Measurements from ENCODE around the gene GIPR. TPM values are rescaled to one million over a fixed set of nuclear protein-coding genes. Genes with fewer than 3 reads are reported as not detected.

The GIPR gene
- total and polyA plus RNA-seq, 2 donors: 0.26 to 0.70 TPM

DNA sequence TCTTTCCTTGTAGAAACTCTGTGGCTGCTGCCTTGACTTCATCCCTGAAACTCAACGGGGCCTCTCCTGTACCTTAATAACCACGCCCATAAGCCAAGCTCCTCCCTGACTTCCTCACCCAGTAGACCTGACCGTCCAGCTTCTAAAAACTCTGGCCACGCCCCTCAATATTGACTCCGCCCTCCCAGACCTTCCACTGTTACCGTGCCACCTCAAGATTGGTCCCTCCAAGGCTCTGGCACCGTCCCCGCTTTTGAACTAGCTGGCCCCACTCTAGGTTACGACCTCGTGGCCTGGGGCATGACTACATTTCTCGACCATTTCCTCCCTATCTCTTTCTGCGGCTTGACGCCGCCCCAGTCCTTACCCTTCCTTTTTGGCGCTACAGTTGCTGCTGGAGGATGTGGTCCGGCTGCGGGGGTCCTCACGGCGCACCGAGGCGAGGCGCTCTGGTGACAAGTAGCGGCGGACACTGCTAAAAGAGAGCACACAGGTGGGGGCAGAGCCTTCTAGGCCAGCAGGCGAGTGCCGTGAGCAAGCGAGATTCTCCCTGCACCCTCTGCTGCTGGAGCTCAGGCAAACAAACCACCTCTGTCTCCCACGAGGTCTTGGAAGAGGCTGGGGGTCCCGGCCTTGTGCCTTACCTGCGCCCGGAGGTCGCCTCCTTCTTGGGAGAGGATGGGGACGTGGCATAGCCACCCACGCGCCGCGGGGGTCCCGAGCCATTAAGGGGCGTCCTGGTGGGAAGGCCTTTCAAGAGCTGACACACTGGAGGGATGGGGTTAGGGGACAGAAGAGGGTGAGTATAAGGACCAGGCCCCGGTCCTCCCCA, 26.5 kb upstream of the GIPR start:
- peak; percentile 81 for DNase-seq (ENCODE audit: extremely low spot score)
- H3K27ac ChIP-seq (ENCODE audit: low read depth): peak overlapping the region; percentile 77
- no peaks in the 10 kb centered on the region for H3K36me3 ChIP-seq (ENCODE audit: insufficient read depth)
- H3K4me1 ChIP-seq (ENCODE audit: insufficient read depth): no peaks in the 10 kb centered on the region
- peak overlapping the region; percentile 34 for H3K4me3 ChIP-seq (ENCODE audit: low read depth, low read length)
- 11% methylated on average over 40 of the region's 40 CpGs for WGBS

DNA sequence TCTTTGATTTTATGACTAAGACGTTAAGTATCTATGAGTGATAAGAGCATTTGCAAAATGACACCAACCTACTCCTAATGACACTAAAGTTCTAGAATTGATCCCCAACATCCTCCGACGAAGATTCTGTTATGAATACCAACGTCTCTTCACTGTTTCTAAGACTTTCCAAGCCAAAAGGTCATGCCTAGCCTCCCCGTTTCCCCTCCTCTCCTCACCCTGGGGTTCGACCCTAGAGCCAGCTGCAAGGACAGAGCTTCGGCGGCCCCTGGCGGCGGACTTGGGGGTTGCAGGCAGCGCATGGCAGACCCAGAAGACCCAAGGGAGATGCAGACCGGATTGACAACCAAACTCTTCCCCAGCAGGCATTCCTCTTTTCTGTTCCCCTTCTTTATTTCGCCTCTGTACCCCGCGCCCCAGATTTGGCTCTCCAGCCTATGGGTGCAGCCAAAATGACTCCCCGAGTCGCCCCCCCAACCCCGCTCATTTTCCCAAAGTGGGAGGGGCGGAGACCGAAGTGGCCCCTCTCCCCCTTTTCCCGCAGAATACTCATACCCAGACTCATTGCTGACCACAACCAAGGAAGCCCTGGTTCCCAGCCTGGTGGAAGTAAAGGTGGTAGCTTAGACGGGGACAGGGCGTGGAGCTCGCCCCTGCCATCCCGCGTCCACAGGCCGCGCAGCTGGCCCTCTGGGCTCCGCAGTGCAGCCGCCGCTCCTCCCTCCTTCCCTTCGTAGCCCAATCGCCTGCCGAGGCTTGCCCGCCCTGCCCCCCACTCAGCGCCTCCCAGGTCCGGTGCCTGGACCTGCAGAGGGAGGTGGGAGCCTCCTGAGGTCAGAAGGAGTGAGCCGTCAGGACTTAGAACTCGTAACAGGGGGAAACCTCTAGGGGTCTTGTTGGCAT, 24.7 kb upstream of the GIPR start:
- DNase-seq (ENCODE audit: extremely low spot score): no peak
- Histone ChIP-seq H3K36me3 (ENCODE audit: insufficient read depth) (no peaks in the 10 kb centered on the region), H3K27ac (ENCODE audit: low read depth) (no peak overlapping the region), H3K4me3 (ENCODE audit: low read depth, low read length) (no peak overlapping the region), H3K4me1 (ENCODE audit: insufficient read depth) (no peaks in the 10 kb centered on the region)
- 11% methylated on average over 39 of the region's 39 CpGs for WGBS

DNA sequence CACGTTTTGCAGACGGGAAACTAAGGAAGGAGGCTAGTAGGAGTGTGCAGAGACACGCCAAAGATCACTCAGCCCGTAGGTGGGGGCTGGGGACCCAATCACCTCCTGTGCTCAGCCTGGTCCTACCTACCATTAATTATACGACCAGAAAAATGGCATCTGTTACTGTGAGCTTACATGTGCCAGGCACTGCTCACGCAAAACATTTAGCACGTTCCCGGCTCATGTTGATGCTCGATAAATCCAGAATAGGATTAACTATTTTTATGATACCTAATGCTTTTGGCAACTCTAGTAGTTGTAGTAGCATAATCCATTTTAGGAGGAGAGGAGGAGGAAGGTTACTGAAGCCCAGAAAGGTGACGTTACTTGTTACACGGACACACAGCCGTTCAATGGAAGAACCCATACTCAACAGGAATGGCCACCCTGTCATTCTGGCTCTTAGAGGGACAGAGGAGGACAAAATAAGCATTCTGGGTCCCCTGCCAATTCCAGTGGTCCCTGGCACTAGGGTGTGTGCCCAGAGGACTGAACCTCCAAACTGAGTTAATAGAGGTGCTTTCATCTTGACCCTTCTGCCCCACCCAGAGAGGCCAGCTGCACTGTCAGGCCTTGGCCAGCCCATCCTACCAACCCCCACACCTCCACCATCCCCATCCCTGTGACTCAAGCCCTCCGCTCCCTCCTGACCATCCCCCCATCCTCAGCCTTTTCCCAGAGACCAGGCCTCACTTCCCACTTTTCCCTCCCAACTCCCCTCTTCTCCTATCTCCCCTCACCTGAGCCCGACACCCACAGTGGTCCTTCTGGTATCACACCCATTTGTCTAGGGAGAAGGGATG, 23.9 kb upstream of the GIPR start:
- Histone ChIP-seq H3K27ac (ENCODE audit: low read depth) (no peak overlapping the region), H3K4me1 (ENCODE audit: insufficient read depth) (no peaks in the 10 kb centered on the region), H3K4me3 (ENCODE audit: low read depth, low read length) (no peak overlapping the region), H3K36me3 (ENCODE audit: insufficient read depth) (no peaks in the 10 kb centered on the region)
- WGBS: 49% methylated on average over 14 of the region's 14 CpGs
- DNase-seq (ENCODE audit: extremely low spot score): no peak

DNA sequence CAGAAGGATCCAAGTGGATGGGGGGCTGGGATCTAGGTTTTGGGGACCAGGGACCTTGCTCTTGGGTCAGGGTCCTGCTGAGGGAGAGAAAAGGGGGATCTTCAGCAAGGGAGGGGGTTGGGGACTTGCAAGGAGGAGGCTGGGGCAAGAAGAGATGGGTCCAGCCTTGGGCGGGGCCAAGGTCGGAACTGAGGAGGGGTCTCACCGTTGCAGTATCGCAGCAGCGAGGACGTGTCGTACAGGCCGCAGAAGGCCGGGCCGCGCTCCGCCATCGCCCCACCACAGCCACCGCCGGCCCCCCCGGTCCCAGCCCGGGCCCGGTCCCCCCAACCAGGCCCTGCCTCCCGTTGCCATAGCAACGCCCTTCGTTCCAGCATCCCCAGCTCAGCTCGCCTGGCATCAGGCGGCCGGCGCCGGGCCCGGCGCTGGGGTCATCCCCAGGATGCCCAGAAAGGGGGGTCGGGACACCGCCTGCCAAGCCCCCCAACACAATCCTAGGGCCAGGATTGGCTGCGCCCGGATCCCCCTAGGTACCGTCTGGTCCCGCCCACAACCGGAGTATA, 22.9 kb upstream of the GIPR start:
- H3K27ac ChIP-seq (ENCODE audit: low read depth): no peak overlapping the region
- no peak for DNase-seq (ENCODE audit: extremely low spot score)
- no peaks in the 10 kb centered on the region for H3K4me1 ChIP-seq (ENCODE audit: insufficient read depth)
- H3K4me3 ChIP-seq (ENCODE audit: low read depth, low read length): no peak overlapping the region
- 7% methylated on average over 35 of the region's 35 CpGs for WGBS
- H3K36me3 ChIP-seq (ENCODE audit: insufficient read depth): no peaks in the 10 kb centered on the region

DNA sequence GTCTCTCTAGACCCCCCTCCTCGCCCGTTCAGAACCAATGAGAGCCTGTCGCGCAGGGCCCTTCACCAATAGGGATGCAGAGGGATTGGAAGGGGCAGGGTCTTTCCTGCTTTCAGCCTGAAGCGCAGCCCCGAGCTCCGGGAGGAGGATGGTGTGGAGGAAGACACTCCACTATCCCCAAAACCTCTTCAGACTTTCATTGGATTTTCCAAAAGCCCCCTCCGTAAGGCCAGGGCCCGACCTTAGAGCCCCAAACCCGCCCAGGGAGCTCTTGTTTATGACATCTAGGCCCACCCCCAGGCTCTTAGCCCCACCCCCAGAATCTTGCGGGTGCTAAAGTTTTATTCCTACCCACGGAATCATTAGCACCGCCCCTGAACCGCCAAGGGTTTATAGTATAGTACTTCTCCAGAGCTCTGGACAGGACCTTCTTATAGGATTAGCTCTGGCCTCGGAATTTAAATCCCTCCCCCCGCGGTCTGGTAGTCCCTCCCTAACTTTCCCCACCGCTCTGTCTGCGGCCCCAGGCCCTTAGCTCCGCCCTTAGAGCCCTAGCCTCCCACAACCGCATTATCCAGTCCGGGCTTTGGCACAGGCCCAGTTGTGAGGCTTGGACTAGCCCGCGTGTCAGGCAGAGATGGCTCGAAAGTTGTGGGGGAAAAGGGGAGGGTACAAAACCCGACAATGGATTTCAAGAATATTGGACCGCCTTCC, 22.2 kb upstream of the GIPR start:
- Histone ChIP-seq H3K4me3 (ENCODE audit: low read depth, low read length) (peak overlapping the region; percentile 4), H3K27ac (ENCODE audit: low read depth) (no peak overlapping the region), H3K4me1 (ENCODE audit: insufficient read depth) (no peaks in the 10 kb centered on the region), H3K36me3 (ENCODE audit: insufficient read depth) (no peaks in the 10 kb centered on the region)
- under 1% methylated on average over 27 of the region's 27 CpGs for WGBS
- DNase-seq (ENCODE audit: extremely low spot score): peak; percentile 76

DNA sequence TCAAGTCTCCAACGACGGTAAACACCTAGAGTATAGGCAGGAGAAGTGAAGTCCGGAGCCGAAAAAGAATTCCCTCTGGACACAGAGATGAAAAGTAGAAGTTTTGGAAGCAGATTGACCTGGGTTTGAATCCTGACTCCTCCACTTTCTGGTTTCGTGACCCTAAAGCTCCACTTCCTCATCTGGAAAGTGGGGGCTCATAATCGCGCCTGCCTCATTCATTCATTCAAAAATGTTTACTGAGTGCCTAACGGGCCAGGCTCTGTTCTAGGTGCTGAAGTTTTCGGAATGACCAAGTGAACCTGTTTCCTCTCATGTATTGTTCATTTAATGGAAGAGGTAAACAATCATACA, 21.7 kb upstream of the GIPR start:
- no peaks in the 10 kb centered on the region for H3K36me3 ChIP-seq (ENCODE audit: insufficient read depth)

DNA sequence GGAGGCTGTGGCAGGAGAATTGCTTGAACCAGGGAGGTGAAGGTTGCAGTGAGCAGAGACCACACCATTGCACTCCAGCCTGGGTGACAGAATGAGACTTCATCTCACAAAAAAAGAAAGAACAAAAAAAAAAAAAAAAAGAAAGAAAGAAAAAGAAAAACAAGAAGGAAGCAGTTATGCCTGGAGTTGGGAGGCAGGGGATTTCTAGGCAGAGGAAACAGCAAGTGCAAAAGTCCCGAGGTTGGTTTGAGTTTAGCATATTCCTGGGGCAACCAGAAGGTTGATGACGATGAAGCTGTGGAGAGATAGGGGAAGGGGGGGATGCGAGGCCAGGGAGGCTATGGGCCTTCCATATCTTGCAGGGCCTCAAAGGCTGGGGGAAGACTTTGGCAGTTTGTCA, 17.3 kb upstream of the GIPR start:
- 73% methylated on average over 3 of the region's 3 CpGs for WGBS
- H3K4me1 ChIP-seq (ENCODE audit: insufficient read depth): no peaks in the 10 kb centered on the region
- H3K4me3 ChIP-seq (ENCODE audit: low read depth, low read length): no peak overlapping the region
- no peaks in the 10 kb centered on the region for H3K36me3 ChIP-seq (ENCODE audit: insufficient read depth)
- H3K27ac ChIP-seq (ENCODE audit: low read depth): no peak overlapping the region
- DNase-seq (ENCODE audit: extremely low spot score): no peak

More for the DNA sequence above, 21.7 kb upstream of the GIPR start:
- no peak for DNase-seq (ENCODE audit: extremely low spot score)
- Histone ChIP-seq H3K27ac (ENCODE audit: low read depth) (no peak overlapping the region), H3K4me3 (ENCODE audit: low read depth, low read length) (no peak overlapping the region), H3K4me1 (ENCODE audit: insufficient read depth) (no peaks in the 10 kb centered on the region)
- 12% methylated on average over 9 of the region's 9 CpGs for WGBS

DNA sequence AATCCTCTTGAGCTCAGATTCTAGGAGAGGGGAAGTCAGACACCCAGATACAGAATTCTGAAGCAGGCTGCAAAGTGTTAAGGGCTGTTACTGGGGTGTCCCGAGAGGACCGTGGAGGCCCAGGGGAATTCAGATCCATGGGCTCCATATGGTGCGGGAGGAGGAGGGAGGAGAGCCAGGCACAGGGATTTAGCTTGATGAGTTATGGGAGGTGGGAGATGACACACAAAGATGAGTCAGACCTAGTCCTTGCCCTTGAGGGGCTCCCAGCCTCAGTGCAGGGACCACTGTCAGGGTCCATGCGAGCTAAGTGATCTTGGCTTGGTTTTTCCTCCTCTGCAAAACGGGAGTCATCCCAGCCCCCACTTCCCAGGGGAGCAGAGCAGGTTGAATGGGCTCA, 14.4 kb upstream of the GIPR start:
- Histone ChIP-seq H3K4me3 (ENCODE audit: low read depth, low read length) (no peak overlapping the region), H3K4me1 (ENCODE audit: insufficient read depth) (no peaks in the 10 kb centered on the region), H3K27ac (ENCODE audit: low read depth) (no peak overlapping the region), H3K36me3 (ENCODE audit: insufficient read depth) (no peaks in the 10 kb centered on the region)
- no peak for DNase-seq (ENCODE audit: extremely low spot score)
- 33% methylated on average over 5 of the region's 5 CpGs for WGBS

DNA sequence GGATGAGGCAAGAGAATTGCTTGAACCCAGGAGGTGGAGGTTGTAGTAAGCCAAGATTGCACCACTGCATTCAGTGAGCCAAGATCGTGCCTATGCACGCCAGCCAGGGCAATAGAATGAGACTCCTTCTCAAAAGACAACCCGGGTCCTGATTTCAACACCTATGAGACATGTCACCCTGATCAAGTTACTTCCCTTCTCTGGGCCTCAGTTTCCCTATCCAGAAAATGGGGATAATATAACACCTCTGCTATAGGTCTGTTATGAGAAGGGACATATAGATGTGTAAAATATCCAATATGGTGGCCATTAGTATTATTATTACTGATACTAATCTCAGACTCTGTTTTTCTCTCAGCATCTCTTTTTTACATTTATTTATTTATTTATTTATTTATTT, 12.9 kb upstream of the GIPR start:
- H3K36me3 ChIP-seq (ENCODE audit: insufficient read depth): no peaks in the 10 kb centered on the region
- no peak overlapping the region for H3K4me3 ChIP-seq (ENCODE audit: low read depth, low read length)
- WGBS: 64% methylated on average over 3 of the region's 3 CpGs
- H3K27ac ChIP-seq (ENCODE audit: low read depth): no peak overlapping the region
- DNase-seq (ENCODE audit: extremely low spot score): no peak
- no peaks in the 10 kb centered on the region for H3K4me1 ChIP-seq (ENCODE audit: insufficient read depth)

DNA sequence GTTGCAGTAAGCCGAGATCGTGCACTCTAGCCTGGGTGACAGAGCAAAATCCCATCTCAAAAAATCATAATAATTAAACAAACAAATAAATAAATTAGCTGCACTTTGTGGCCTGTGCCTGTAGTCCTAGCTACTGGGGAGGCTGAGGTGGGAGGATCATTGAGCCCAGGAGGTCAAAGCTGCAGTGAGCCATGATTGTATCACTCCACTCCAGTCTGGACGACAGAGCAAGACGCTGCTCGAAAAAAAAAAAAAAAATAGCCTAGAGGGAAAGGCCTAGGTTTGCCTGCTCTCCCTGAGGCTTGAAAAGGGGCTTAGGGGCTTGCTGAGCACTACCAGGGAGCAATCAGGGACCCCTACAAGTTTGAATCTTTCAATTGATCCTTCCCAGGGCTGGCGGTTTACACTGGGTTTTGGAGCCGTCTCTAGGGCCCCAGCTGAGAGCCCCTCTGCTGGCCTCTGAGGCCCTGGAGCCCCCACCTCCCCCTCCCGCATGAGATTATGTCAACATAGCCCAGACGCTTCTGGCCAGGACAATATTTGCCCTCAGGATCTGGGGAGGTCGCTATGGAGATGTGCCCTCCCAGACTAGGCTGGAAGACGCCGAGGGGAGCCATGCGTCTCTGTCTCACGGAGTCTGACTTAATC, 10.4 kb upstream of the GIPR start:
- no peak overlapping the region for H3K27ac ChIP-seq (ENCODE audit: low read depth)
- WGBS: 26% methylated on average over 14 of the region's 14 CpGs

DNA sequence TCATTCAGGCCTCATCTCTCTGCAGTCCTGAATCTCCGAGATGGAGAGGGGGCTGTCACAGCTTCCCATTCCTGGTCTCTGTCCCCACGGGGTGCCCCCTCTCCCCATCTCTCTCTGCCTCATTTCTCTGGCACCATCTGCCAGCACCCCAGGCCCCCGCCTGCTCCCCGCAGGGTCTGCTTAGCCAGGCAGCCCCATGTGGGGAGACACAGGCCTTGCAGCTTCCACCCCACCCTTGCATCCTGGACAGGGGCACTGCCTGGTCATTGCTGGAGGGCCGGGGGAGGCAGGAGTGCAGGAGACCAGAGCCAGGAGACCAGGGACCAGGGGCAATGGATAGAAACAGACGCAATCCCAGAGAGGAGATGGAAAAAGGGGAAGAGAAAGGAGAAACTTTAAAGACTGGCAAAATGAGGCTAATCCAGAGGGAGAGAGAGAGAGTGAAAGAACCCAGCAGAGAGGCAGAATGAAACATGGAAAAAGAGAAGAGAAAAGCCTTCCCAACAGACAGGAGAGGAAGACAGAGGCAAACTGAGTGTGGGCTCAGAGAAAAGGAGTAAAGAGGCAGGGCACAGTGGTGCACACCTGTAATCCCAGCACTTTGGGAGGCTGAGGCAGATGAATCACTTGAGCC, 8.8 kb upstream of the GIPR start:
- Histone ChIP-seq H3K27ac (ENCODE audit: low read depth) (no peak overlapping the region), H3K4me1 (ENCODE audit: insufficient read depth) (no peaks in the 10 kb centered on the region), H3K36me3 (ENCODE audit: insufficient read depth) (no peaks in the 10 kb centered on the region), H3K4me3 (ENCODE audit: low read depth, low read length) (no peak overlapping the region)
- WGBS: 66% methylated on average over 6 of the region's 6 CpGs
- no peak for DNase-seq (ENCODE audit: extremely low spot score)

More for the DNA sequence above, 10.4 kb upstream of the GIPR start:
- no peaks in the 10 kb centered on the region for H3K4me1 ChIP-seq (ENCODE audit: insufficient read depth)
- no peak overlapping the region for H3K4me3 ChIP-seq (ENCODE audit: low read depth, low read length)
- DNase-seq (ENCODE audit: extremely low spot score): no peak
- no peaks in the 10 kb centered on the region for H3K36me3 ChIP-seq (ENCODE audit: insufficient read depth)

DNA sequence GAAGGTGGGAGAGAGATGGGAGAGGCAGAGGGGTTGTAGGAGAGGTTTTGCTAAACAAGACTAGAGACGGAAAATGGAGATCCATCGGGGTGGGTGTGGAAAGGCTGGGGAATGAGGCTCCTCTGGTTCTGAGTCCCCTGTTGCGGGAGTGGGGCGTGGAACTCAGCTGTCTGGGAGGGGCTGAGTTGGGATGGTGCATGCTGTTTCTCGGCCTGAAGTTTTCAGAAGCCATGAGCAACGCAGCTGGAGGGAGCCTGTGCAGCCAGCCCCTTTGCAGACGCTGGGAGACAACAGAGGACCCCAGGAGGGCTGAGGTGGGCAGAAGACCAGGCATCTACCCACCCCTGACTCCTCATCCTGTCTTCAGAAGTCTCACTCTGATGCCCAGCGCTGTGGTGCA, 7.4 kb upstream of the GIPR start:
- Histone ChIP-seq H3K4me1 (ENCODE audit: insufficient read depth) (no peaks in the 10 kb centered on the region), H3K4me3 (ENCODE audit: low read depth, low read length) (no peak overlapping the region), H3K36me3 (ENCODE audit: insufficient read depth) (no peaks in the 10 kb centered on the region), H3K27ac (ENCODE audit: low read depth) (no peak overlapping the region)
- DNase-seq (ENCODE audit: extremely low spot score): no peak
- WGBS: 27% methylated on average over 8 of the region's 8 CpGs
